H1 (cell line): ENCODE measurements around the gene OXER1. TPM values are rescaled to one million over a fixed set of nuclear protein-coding genes. Genes with fewer than 3 reads are reported as not detected.

Experiments
- CTCF ChIA-PET: fragments of 300-600 bp; sonication (Branson Sonifier 250); formaldehyde crosslinking; loops from one replicate; lab custom pipeline; 2021; ENCODE audit not compliant: partially characterized antibody; lab: Charles Lee
- POLR2A ChIA-PET: fragments of 300-600 bp; sonication (Branson Sonifier 250); formaldehyde crosslinking; loops from one replicate; lab custom pipeline; 2021; ENCODE audit warnings: inconsistent platforms; ENCODE audit not compliant: partially characterized antibody; lab: Charles Lee
- DNase-seq, 2 experiments: peaks; one replicate each; pipeline versions ENCODE4 v3.0.0 to v3.0.0-alpha.2; 2010 to 2022; ENCODE audit warnings: low spot score in 2 of 2, low read depth in 1 of 2, mixed read lengths in 1 of 2
- FAIRE-seq: peaks from 2 replicates; lab custom pipeline; 2011; peaks lifted over from hg19 to GRCh38; lab: Jason Lieb, UNC
- H2AFZ ChIP-seq: 2 replicates; pipeline ENCODE4 v1.8.1; 2012; ENCODE audit warnings: low read length, inconsistent platforms
- H2AK5ac ChIP-seq: 2 replicates; pipeline ENCODE4 v1.6.1; 2013; ENCODE audit warnings: low read depth, low read length
- H2BK120ac ChIP-seq: replicated peaks from 2 replicates; pipeline ENCODE3; 2013; ENCODE audit warnings: low read depth, low read length, inconsistent platforms
- H2BK12ac ChIP-seq: 2 replicates; pipeline ENCODE4 v1.6.1; 2013; ENCODE audit warnings: low read depth, low read length
- H2BK15ac ChIP-seq: 2 replicates; pipeline ENCODE4 v1.6.1; 2013; ENCODE audit warnings: low read length
- H2BK20ac ChIP-seq: 2 replicates; pipeline ENCODE4 v1.6.1; 2013; ENCODE audit warnings: low read length
- H2BK5ac ChIP-seq: 2 replicates; pipeline ENCODE4 v1.6.1; 2013; ENCODE audit warnings: low read depth, low read length
- H3K14ac ChIP-seq: 2 replicates; pipeline ENCODE4 v1.6.1; 2013; ENCODE audit warnings: inconsistent platforms; ENCODE audit not compliant: insufficient read length
- H3K18ac ChIP-seq: 2 replicates; pipeline ENCODE4 v1.6.1; 2013; ENCODE audit warnings: low read length; ENCODE audit errors: extremely low read depth
- H3K23ac ChIP-seq: 2 replicates; pipeline ENCODE4 v1.6.1; 2013; ENCODE audit warnings: inconsistent platforms; ENCODE audit not compliant: insufficient read length
- H3K23me2 ChIP-seq: 2 replicates; pipeline ENCODE4 v1.6.1; 2013; ENCODE audit warnings: low read depth, low read length
- H3K27ac ChIP-seq: 2 replicates; pipeline ENCODE4 v1.6.1; 2011; ENCODE audit warnings: low read depth, low read length, inconsistent platforms
- H3K27me3 ChIP-seq, 4 experiments: replicated peaks in 1 of 4; 1 replicate in 1 of 4; 2 replicates in 3 of 4; pipeline versions ENCODE4 v1.6.1 to v1.8.1; 2011 to 2013; ENCODE audit warnings: low read length in 3 of 4, mild to moderate bottlenecking in 3 of 4, inconsistent platforms in 2 of 4, mixed read lengths in 2 of 4, moderate library complexity in 1 of 4; ENCODE audit not compliant: control insufficient read depth in 3 of 4, insufficient read depth in 3 of 4; ENCODE audit errors: extremely low read depth in 1 of 4
- H3K36me3 ChIP-seq, 4 experiments: 2 replicates each; pipeline versions ENCODE4 v1.6.1 to v1.8.1; 2011 to 2013; ENCODE audit warnings: mild to moderate bottlenecking in 4 of 4, low read length in 3 of 4, moderate library complexity in 2 of 4, control low read depth in 1 of 4, inconsistent platforms in 1 of 4; ENCODE audit not compliant: insufficient read depth in 4 of 4, control insufficient read depth in 2 of 4
- H3K4ac ChIP-seq: replicated peaks from 2 replicates; pipeline ENCODE3; 2013; ENCODE audit warnings: low read length, low read depth, mixed read lengths, inconsistent platforms; ENCODE audit not compliant: insufficient read length
- H3K4me1 ChIP-seq, 4 experiments: replicated peaks in 1 of 4; 1 replicate in 1 of 4; 2 replicates in 3 of 4; pipeline versions ENCODE4 v1.6.1 to v1.8.1; 2011 to 2013; ENCODE audit warnings: low read length in 3 of 4, inconsistent platforms in 2 of 4, mixed read lengths in 1 of 4; ENCODE audit not compliant: insufficient read depth in 4 of 4, control insufficient read depth in 3 of 4
- H3K4me2 ChIP-seq, 2 experiments: 2 replicates each; pipeline versions ENCODE4 v1.6.1 to v1.8.1; 2011 to 2013; ENCODE audit warnings: low read depth in 2 of 2, low read length in 2 of 2, control low read depth in 1 of 2, inconsistent platforms in 1 of 2, mild to moderate bottlenecking in 1 of 2; ENCODE audit not compliant: insufficient read depth in 1 of 2
- H3K4me3 ChIP-seq, 4 experiments: fragments of 200-600, 300-600 bp in 1 of 4; sonication (generic), shearing (Covaris generic), sonication (Bioruptor Twin) in 1 of 4; 2 replicates each; pipeline versions ENCODE4 v1.5.1 to v1.8.1; 2011 to 2016; ENCODE audit warnings: low read length in 4 of 4, low read depth in 3 of 4, control low read depth in 2 of 4, inconsistent platforms in 2 of 4, mild to moderate bottlenecking in 2 of 4, mixed read lengths in 1 of 4, moderate library complexity in 1 of 4; ENCODE audit not compliant: insufficient read depth in 2 of 4; ENCODE audit errors: extremely low read depth in 1 of 4
- H3K56ac ChIP-seq: replicated peaks from 2 replicates; pipeline ENCODE3; 2013; ENCODE audit warnings: low read depth, mild to moderate bottlenecking, mixed read lengths, low read length, inconsistent platforms; ENCODE audit not compliant: insufficient read length
- H3K79me1 ChIP-seq: 2 replicates; pipeline ENCODE4 v1.6.1; 2013; ENCODE audit warnings: low read depth, low read length, control low read depth
- H3K79me2 ChIP-seq, 2 experiments: 2 replicates each; pipeline versions ENCODE4 v1.6.1 to v1.8.1; 2012 to 2013; ENCODE audit warnings: low read length in 2 of 2, mild to moderate bottlenecking in 2 of 2, inconsistent platforms in 1 of 2; ENCODE audit not compliant: insufficient read depth in 2 of 2, control insufficient read depth in 1 of 2
- H3K9ac ChIP-seq, 4 experiments: replicated peaks in 1 of 4; 1 replicate in 1 of 4; 2 replicates in 3 of 4; pipeline versions ENCODE4 v1.6.1 to v1.8.1; 2011 to 2013; ENCODE audit warnings: low read depth in 3 of 4, low read length in 3 of 4, control low read depth in 2 of 4, mild to moderate bottlenecking in 2 of 4, moderate library complexity in 2 of 4, inconsistent platforms in 1 of 4; ENCODE audit errors: extremely low read depth in 1 of 4
- H3K9me3 ChIP-seq, 2 experiments: 2 replicates each; pipeline versions ENCODE4 v1.6.1 to v1.8.1; 2012 to 2013; ENCODE audit warnings: mild to moderate bottlenecking in 2 of 2, moderate library complexity in 2 of 2, control low read depth in 1 of 2, inconsistent platforms in 1 of 2, low read depth in 1 of 2, low read length in 1 of 2, mixed read lengths in 1 of 2; ENCODE audit not compliant: insufficient read depth in 2 of 2
- H4K20me1 ChIP-seq, 2 experiments: replicated peaks in 1 of 2; 2 replicates each; pipeline versions ENCODE3 to v1.8.1; 2011 to 2013; ENCODE audit warnings: inconsistent platforms in 2 of 2, low read length in 2 of 2, mild to moderate bottlenecking in 1 of 2; ENCODE audit not compliant: insufficient read depth in 2 of 2, control insufficient read depth in 1 of 2
- H4K5ac ChIP-seq: 2 replicates; pipeline ENCODE4 v1.6.1; 2013; ENCODE audit warnings: low read length, low read depth, mixed read lengths, inconsistent platforms; ENCODE audit not compliant: insufficient read length
- H4K8ac ChIP-seq: 2 replicates; pipeline ENCODE4 v1.8.0; 2013; ENCODE audit warnings: mild to moderate bottlenecking, moderate library complexity, low read length, inconsistent platforms; ENCODE audit not compliant: insufficient read depth; ENCODE audit errors: extremely low read depth
- H4K91ac ChIP-seq: replicated peaks from 2 replicates; pipeline ENCODE3; 2013; ENCODE audit warnings: low read length, mixed read lengths, inconsistent platforms; ENCODE audit not compliant: insufficient read length
- GABPA ChIP-seq: IDR thresholded peaks from 2 replicates; pipeline ENCODE4 v1.6.1; 2011; ENCODE audit warnings: mild to moderate bottlenecking, low read length, moderate library complexity, borderline replicate concordance; ENCODE audit not compliant: insufficient read depth
- SP1 ChIP-seq: IDR thresholded peaks from 2 replicates; pipeline ENCODE4 v1.6.1; 2011; ENCODE audit warnings: low read depth, low read length
- WGBS, 2 experiments: shearing (Covaris generic) in 1 of 2; methylation state at CpG; one replicate each; pipeline versions ENCODE4 v1.1.6 to v1.1.7; 2013 to 2015; ENCODE audit warnings: low lambda C conversion rate in 2 of 2, mixed read lengths in 2 of 2, inconsistent platforms in 1 of 2, low coverage in 1 of 2, missing lambda C conversion rate in 1 of 2; ENCODE audit not compliant: insufficient replicate concordance in 2 of 2, insufficient coverage in 1 of 2, insufficient read length in 1 of 2; ENCODE audit errors: extremely low coverage in 1 of 2, missing lambda C conversion rate in 1 of 2; 5-methylcytosine and 5-hydroxymethylcytosine counted together
- polyA plus RNA-seq, 7 experiments: library from polyadenylated mRNA; depleted of rRNA in 3 of 7; stranded (reverse) in 5 of 7; unstranded in 2 of 7; fragments of >200 nt in 5 of 7; fragments of 200-250 nt in 2 of 7; gene quantifications; 1 replicate in 5 of 7; 2 replicates in 1 of 7; 4 replicates in 1 of 7; pipeline versions ENCODE4 v1.2.1 to v1.2.3, GENCODE V29; 2011 to 2013; ENCODE audit warnings: missing spikeins in 2 of 7, mixed read lengths in 2 of 7
- total RNA-seq: library from RNA; stranded (reverse); fragmentation: NEBNext Ultra II Directional; extraction: Animal tissue kit (Norgen Biotek cat#: 25700); gene quantifications from 2 replicates; pipeline ENCODE4 v1.2.1, GENCODE V29; 2021

Gene OXER1
- total and polyA plus RNA-seq, 2 of the 8 experiments (the other 6 are each of a cell fraction or from before 2014, with no cell fraction given): 1.2 to 2.9 TPM

DNA sequence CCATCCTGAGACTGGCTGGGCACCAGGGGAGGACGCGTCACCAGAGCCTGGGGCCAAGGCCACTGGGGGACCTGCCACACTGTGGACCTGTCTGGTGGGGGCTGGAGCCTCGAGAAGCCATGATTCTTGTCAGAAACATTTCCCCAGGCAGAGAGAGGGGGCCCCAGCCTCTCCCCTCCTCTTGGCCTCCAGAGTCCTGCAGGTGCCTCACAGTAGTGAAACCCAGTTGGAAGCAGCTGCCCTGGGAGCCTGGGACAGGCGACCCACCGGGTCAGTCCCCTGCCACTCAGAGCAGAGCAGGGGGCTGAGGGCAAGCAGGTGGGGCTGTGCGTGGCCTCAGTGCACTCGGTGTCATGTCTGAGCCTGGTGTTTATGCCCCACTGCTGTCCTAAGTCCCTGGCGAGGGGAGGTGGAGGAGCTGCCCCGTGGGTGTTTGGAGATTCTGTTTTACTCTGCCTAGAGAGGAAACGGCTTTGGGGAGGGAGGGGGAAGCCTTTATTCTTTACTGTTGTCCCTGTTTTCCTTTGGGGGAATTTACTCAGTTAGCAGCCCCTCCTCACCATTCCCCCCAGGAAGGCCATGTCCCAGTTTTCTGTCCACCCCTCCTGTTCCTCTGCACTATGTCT is 7.7 kb downstream of the OXER1 start:
- H4K8ac ChIP-seq: no peak overlapping the region
- no peak overlapping the region for H3K4me2 ChIP-seq
- no peak overlapping the region for H2AK5ac ChIP-seq
- H3K4me3 ChIP-seq: no peak overlapping the region
- H2AFZ ChIP-seq: no peak overlapping the region
- H4K91ac ChIP-seq: no peak overlapping the region
- H3K23ac ChIP-seq: no peak overlapping the region
- no peak overlapping the region for H3K27ac ChIP-seq
- H3K27me3 ChIP-seq: no peaks in the 10 kb centered on the region
- H4K20me1 ChIP-seq: no peaks in the 10 kb centered on the region
- H3K23me2 ChIP-seq: no peaks in the 10 kb centered on the region
- no peak overlapping the region for H3K56ac ChIP-seq
- no peak for DNase-seq
- FAIRE-seq: no peak
- no peaks in the 10 kb centered on the region for H3K9me3 ChIP-seq
- no peak overlapping the region for H2BK120ac ChIP-seq
- no peaks in the 10 kb centered on the region; the same call in 1 of the 2 replicates for H3K79me1 ChIP-seq
- 83% methylated on average over 10 of the region's 10 CpGs; no CpG with 5 or more reads in 1 of the 2 experiments for WGBS, 2 experiments
- no peak overlapping the region for H3K4ac ChIP-seq
- no peak overlapping the region for H2BK5ac ChIP-seq
- H4K5ac ChIP-seq: no peak overlapping the region
- no peak overlapping the region for H3K18ac ChIP-seq
- no peaks in the 10 kb centered on the region for H3K4me1 ChIP-seq
- CTCF ChIA-PET: interaction anchor here (1.4 to 4.5 kb wide), 3 partner anchors 13 to 17 kb away, joined by 4 to 23 read pairs (median 16); no protein-coding TSS in a partner anchor
- H3K79me2 ChIP-seq: no peaks in the 10 kb centered on the region
- no peak overlapping the region for H3K9ac ChIP-seq
- peaks cover 0 to 3% (median 0%) of the 10 kb centered on the region in 4 experiments; a peak in 2 of 8 replicates for H3K36me3 ChIP-seq
- H3K14ac ChIP-seq: no peak overlapping the region
- no peak overlapping the region for H2BK12ac ChIP-seq
- H2BK15ac ChIP-seq: no peak overlapping the region
- POLR2A ChIA-PET: no interaction called here
- no peak overlapping the region for H2BK20ac ChIP-seq
- no peak for TF ChIP-seq SP1
- no peak for TF ChIP-seq GABPA
